ENCODE data around the gene OR11L1.

Gene OR11L1, protein sequence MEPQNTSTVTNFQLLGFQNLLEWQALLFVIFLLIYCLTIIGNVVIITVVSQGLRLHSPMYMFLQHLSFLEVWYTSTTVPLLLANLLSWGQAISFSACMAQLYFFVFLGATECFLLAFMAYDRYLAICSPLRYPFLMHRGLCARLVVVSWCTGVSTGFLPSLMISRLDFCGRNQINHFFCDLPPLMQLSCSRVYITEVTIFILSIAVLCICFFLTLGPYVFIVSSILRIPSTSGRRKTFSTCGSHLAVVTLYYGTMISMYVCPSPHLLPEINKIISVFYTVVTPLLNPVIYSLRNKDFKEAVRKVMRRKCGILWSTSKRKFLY

DNA sequence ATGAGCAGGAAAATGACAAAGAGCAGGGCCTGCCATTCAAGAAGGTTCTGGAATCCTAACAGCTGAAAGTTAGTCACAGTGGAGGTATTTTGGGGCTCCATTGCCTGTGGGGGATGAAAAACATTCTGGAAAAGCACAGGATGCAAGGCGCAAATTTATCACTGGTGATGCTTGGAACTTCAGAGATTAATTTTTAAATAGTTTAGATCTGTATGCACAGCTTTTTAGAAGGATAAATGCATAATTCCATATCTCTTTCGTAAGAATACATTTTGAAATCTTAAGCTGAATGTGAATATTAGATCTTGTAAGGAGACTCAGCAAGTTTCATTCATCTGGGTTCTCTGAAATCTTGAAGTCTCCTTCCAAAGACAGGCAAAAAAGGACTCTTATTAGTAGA lies at the start of gene OR11L1:
Gene OR11L1 (minus strand): TSS at position 101 of the 400 bp plus-strand sequence. CDS start 0 bp downstream, at position 101.
- DNase-seq (ENCODE audit: low read depth): no peak
- TF ChIP-seq, protein P1, sequence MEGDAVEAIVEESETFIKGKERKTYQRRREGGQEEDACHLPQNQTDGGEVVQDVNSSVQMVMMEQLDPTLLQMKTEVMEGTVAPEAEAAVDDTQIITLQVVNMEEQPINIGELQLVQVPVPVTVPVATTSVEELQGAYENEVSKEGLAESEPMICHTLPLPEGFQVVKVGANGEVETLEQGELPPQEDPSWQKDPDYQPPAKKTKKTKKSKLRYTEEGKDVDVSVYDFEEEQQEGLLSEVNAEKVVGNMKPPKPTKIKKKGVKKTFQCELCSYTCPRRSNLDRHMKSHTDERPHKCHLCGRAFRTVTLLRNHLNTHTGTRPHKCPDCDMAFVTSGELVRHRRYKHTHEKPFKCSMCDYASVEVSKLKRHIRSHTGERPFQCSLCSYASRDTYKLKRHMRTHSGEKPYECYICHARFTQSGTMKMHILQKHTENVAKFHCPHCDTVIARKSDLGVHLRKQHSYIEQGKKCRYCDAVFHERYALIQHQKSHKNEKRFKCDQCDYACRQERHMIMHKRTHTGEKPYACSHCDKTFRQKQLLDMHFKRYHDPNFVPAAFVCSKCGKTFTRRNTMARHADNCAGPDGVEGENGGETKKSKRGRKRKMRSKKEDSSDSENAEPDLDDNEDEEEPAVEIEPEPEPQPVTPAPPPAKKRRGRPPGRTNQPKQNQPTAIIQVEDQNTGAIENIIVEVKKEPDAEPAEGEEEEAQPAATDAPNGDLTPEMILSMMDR (IDR thresholded peaks at IDR 0.05; ENCODE audit: control insufficient read depth, insufficient read depth, low read depth, low read length, missing control alignments): no peak
- H3K4me3 ChIP-seq (ENCODE audit: control insufficient read depth, low read depth, low read length): no peak within 1 kb of the TSS

DNA sequence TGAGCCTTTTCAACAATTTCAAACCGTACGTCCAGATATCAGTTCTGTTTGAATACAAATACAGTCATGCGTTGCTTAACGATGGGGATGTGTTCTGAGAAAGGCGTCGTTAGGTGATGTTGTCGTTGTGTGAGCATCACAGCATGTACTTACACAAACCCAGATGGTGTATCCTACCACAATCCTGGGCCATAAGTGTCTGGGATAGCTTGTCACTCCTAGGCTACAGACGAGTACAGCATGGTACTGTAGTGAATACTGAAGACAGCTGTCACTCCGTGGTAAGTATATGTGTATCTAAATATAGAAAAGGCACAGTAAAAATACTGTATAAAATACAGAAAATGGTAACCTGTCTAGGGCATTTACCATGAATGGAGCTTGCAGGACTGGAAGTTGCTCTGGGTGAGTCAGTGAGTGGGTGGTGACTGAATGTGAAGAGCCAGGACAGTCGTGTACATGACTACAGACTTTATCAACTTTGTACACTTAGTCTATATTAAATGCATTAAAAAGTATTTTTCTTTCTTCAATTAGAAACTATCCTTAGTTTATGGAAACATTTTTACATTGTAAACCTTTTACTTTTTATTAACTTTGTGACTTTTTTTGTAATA lies 43.2 kb upstream of the OR11L1 start:
- no peak overlapping the region for H3K4me3 ChIP-seq (ENCODE audit: control insufficient read depth, low read depth, low read length)
- no peak for DNase-seq (ENCODE audit: low read depth)
- TF ChIP-seq, protein P1 (IDR thresholded peaks at IDR 0.05; ENCODE audit: control insufficient read depth, insufficient read depth, low read depth, low read length, missing control alignments): no peak

DNA sequence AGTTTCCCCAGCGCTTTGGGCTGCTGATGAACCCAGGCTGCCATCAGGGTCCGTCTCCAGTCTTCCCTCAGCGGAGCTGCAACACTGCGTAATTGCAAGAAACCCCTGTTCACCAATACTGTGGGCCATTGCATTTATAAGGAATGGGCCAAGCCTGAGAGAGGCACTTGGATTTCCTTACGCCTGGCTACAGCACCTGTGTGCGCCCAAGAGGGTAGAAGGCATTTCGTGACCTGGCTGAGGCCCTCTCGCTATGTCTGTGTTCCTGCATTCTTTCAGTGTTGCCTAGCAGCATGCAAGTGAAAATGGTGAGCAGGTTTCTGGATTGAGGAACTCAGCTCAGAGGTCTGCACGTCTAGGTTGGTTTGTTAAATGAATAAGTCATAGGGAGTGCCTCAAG lies 41.6 kb upstream of the OR11L1 start:
- no peak for DNase-seq (ENCODE audit: low read depth)
- H3K4me3 ChIP-seq (ENCODE audit: control insufficient read depth, low read depth, low read length): no peak overlapping the region
- TF ChIP-seq, protein P1 (IDR thresholded peaks at IDR 0.05; ENCODE audit: control insufficient read depth, insufficient read depth, low read depth, low read length, missing control alignments): no peak

DNA sequence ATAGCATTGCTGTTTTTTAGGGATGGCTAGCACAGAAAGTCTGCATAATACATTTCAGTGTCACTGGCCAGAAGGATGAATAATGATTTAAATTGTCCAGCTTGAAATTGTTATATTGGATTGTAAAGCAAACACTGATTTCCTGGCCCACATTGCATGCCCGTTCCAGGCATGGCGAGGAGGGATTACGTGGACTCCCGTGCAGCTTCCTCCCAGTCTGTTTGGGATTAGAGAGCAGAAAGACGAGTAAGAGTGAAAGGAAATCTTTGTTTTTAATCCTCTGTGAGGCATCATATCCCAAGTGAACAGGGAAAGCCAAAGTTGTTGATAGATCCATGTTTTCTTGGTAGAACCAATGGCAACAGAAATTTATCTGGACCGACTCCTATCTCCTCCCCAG lies 23.7 kb upstream of the OR11L1 start:
- no peak for DNase-seq (ENCODE audit: low read depth)
- TF ChIP-seq, protein P1 (IDR thresholded peaks at IDR 0.05; ENCODE audit: control insufficient read depth, insufficient read depth, low read depth, low read length, missing control alignments): no peak
- H3K4me3 ChIP-seq (ENCODE audit: control insufficient read depth, low read depth, low read length): no peak overlapping the region

DNA sequence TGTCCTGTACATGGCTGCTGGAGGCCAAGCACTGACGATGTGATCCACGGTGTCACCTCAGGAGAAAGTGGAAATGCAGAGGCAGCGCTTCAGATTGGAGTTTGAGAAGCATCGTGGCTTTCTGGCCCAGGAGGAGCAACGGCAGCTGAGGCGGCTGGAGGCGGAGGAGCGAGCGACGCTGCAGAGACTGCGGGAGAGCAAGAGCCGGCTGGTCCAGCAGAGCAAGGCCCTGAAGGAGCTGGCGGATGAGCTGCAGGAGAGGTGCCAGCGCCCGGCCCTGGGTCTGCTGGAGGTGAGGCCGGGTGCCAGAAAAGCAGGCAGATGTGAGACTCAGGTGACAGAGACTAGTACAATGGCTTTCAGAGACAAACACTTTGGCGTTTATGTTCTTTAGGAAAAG lies 22.9 kb upstream of the OR11L1 start:
- TF ChIP-seq, protein P1 (IDR thresholded peaks at IDR 0.05; ENCODE audit: control insufficient read depth, insufficient read depth, low read depth, low read length, missing control alignments): no peak
- no peak overlapping the region for H3K4me3 ChIP-seq (ENCODE audit: control insufficient read depth, low read depth, low read length)
- DNase-seq (ENCODE audit: low read depth): no peak

DNA sequence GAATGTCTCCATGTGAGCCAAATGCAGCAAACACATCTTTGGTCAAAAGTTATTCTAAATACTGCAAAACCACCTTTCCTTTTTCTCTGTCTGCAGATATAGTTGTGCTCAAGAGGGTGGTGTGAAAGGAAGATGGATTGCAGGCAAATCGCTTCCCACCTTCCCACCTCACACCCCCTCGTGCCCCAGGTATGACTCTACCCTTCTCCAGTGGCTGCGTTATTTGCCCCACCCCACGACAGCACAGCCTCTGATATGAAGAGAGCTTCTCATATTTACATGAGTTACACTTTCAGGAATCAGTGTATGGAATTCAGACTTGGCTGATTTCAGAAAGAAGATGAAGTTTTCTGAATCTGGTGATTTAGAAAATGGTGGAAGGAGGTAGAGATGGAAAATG lies 21.1 kb upstream of the OR11L1 start:
- H3K4me3 ChIP-seq (ENCODE audit: control insufficient read depth, low read depth, low read length): no peak overlapping the region
- no peak for DNase-seq (ENCODE audit: low read depth)
- TF ChIP-seq, protein P1 (IDR thresholded peaks at IDR 0.05; ENCODE audit: control insufficient read depth, insufficient read depth, low read depth, low read length, missing control alignments): no peak
